Muscle layer of duodenum (tissue), 2 donors: ENCODE data around the gene RPS5.

Experiments used
- H3K27ac ChIP-seq: one replicate; pipeline ENCODE4 v1.7.0; 2013; ENCODE audit warnings: mild to moderate bottlenecking, low read length
- H3K27me3 ChIP-seq: one replicate; pipeline ENCODE4 v1.7.0; 2013; ENCODE audit warnings: low read depth, mild to moderate bottlenecking, control low read depth, low read length
- H3K36me3 ChIP-seq, 2 donors: one replicate each; pipeline ENCODE4 v1.7.0; 2013; ENCODE audit warnings: low read length in 2 of 2, control low read depth in 1 of 2, mild to moderate bottlenecking in 1 of 2; ENCODE audit not compliant: insufficient read depth in 2 of 2, control insufficient read depth in 1 of 2
- H3K4me1 ChIP-seq, 2 donors: one replicate each; pipeline ENCODE4 v1.7.0; 2013; ENCODE audit warnings: low read length in 2 of 2, mild to moderate bottlenecking in 2 of 2, control low read depth in 1 of 2, moderate library complexity in 1 of 2; ENCODE audit not compliant: insufficient read depth in 2 of 2, control insufficient read depth in 1 of 2
- H3K4me3 ChIP-seq, 2 donors: one replicate each; pipeline ENCODE4 v1.7.0; 2013; ENCODE audit warnings: low read length in 2 of 2, low read depth in 1 of 2, mild to moderate bottlenecking in 1 of 2
- H3K9me3 ChIP-seq, 2 donors: one replicate each; pipeline ENCODE4 v1.7.0; 2013; ENCODE audit warnings: low read length in 2 of 2, control low read depth in 1 of 2, mild to moderate bottlenecking in 1 of 2; ENCODE audit not compliant: control insufficient read depth in 1 of 2
- donor health status: healthy.

The RPS5 gene

GRCh38 chr19:58380037-58380661, 6.9 kb upstream of the RPS5 start:
- Histone ChIP-seq H3K9me3 (no peaks in the 10 kb centered on the region), H3K27me3 (no peaks in the 10 kb centered on the region), H3K4me3 (peak overlapping the region; percentile 69 to 86), H3K36me3 (no peaks in the 10 kb centered on the region), H3K27ac (peak overlapping the region; percentile 77), H3K4me1 (peaks cover 7 to 25% of the 10 kb centered on the region in 2 donors)

GRCh38 chr19:58380662-58381459, 6.2 kb upstream of the RPS5 start, which contains the start of gene ZNF837:
Gene ZNF837, minus strand, starts transcription at chr19:58381030. Its CDS starts 11,698 bp downstream, at chr19:58369332.
- Histone ChIP-seq H3K9me3 (no peaks in the 10 kb centered on the region), H3K27me3 (no peaks in the 10 kb centered on the region), H3K27ac (peak within 1 kb of the TSS; percentile 77), H3K4me1 (peaks cover 12 to 32% of the 10 kb centered on the region in 2 donors), H3K36me3 (no peaks in the 10 kb centered on the region), H3K4me3 (peak within 1 kb of the TSS; percentile 69 to 86)

- peak overlapping the region; percentile 77 for H3K27ac ChIP-seq
- peaks cover 12 to 38% of the 10 kb centered on the region in 2 donors for H3K4me1 ChIP-seq
- no peaks in the 10 kb centered on the region for H3K27me3 ChIP-seq
- H3K9me3 ChIP-seq: no peaks in the 10 kb centered on the region
- H3K4me3 ChIP-seq: peak overlapping the region; percentile 69 to 77
- peaks cover 0 to under 1% of the 10 kb centered on the region in 2 donors for H3K36me3 ChIP-seq
Observed at GRCh38 chr19:58381460-58382212, 5.4 kb upstream of the RPS5 start.

- Histone ChIP-seq H3K4me1 (peaks cover 12 to 45% of the 10 kb centered on the region in 2 donors), H3K27me3 (no peaks in the 10 kb centered on the region), H3K4me3 (no peak overlapping the region), H3K36me3 (peaks cover 0 to 3% of the 10 kb centered on the region in 2 donors), H3K27ac (no peak overlapping the region), H3K9me3 (no peaks in the 10 kb centered on the region)
Observed at GRCh38 chr19:58382997-58383603, 4.0 kb upstream of the RPS5 start.

GRCh38 chr19:58385313-58385890, 1.7 kb upstream of the RPS5 start:
- Histone ChIP-seq H3K4me3 (peak overlapping the region; percentile 87 to 98), H3K9me3 (no peaks in the 10 kb centered on the region), H3K27ac (peak overlapping the region; percentile 98), H3K36me3 (peaks cover 5 to 9% of the 10 kb centered on the region in 2 donors), H3K27me3 (no peaks in the 10 kb centered on the region), H3K4me1 (peaks cover 9 to 36% of the 10 kb centered on the region in 2 donors)

GRCh38 chr19:58385891-58386575, 1.0 kb upstream of the RPS5 start:
- Histone ChIP-seq H3K4me1 (peaks cover 9 to 35% of the 10 kb centered on the region in 2 donors), H3K27me3 (no peaks in the 10 kb centered on the region), H3K9me3 (no peaks in the 10 kb centered on the region), H3K36me3 (peaks cover 9 to 12% of the 10 kb centered on the region in 2 donors), H3K27ac (peak overlapping the region; percentile 98), H3K4me3 (peak overlapping the region; percentile 87 to 98)

GRCh38 chr19:58387338-58388174, 487 bp downstream of the RPS5 start:
- H3K4me1 ChIP-seq: peaks cover 5 to 25% of the 10 kb centered on the region in 2 donors
- H3K4me3 ChIP-seq: peak overlapping the region; percentile 87 to 98
- H3K9me3 ChIP-seq: no peaks in the 10 kb centered on the region
- H3K27me3 ChIP-seq: no peaks in the 10 kb centered on the region
- H3K36me3 ChIP-seq: peaks cover 9 to 14% of the 10 kb centered on the region in 2 donors
- peak overlapping the region; percentile 98 for H3K27ac ChIP-seq

- Histone ChIP-seq H3K9me3 (no peaks in the 10 kb centered on the region), H3K27me3 (no peaks in the 10 kb centered on the region), H3K4me3 (peak overlapping the region; percentile 87 to 98), H3K27ac (no peak overlapping the region), H3K4me1 (peaks cover 5 to 25% of the 10 kb centered on the region in 2 donors), H3K36me3 (peaks cover 15 to 20% of the 10 kb centered on the region in 2 donors)
Observed at GRCh38 chr19:58388175-58388526, 1.1 kb downstream of the RPS5 start.

- peaks cover 0 to 6% of the 10 kb centered on the region in 2 donors for H3K4me1 ChIP-seq
- peaks cover 35 to 38% of the 10 kb centered on the region in 2 donors for H3K36me3 ChIP-seq
- no peaks in the 10 kb centered on the region for H3K9me3 ChIP-seq
- H3K27ac ChIP-seq: no peak overlapping the region
- H3K27me3 ChIP-seq: peaks cover 20% of the 10 kb centered on the region
- no peak overlapping the region for H3K4me3 ChIP-seq
Observed at GRCh38 chr19:58392945-58393724, 6.1 kb downstream of the RPS5 start.
